OCI-LY1 (cell line): Measurements from ENCODE around the gene PRPF6.

ENCODE experiments used
- H2AFZ ChIP-seq: fragments of 200-600 bp; sonication (generic), shearing (Covaris generic); 2 replicates; pipeline ENCODE4 v1.6.0; 2014; ENCODE audit warnings: antibody characterized with exemption, mild to moderate bottlenecking, low read length
- H3F3A ChIP-seq: fragments of 200-600 bp; sonication (generic), shearing (Covaris generic); 2 replicates; pipeline ENCODE4 v1.6.0; 2014; ENCODE audit warnings: mild to moderate bottlenecking, antibody characterized with exemption, low read length, moderate library complexity; ENCODE audit not compliant: insufficient read depth
- H3K27ac ChIP-seq: fragments of 200-600 bp; sonication (generic); 2 replicates; pipeline ENCODE4 v1.5.1; 2014; ENCODE audit warnings: low read length, mixed run types, mild to moderate bottlenecking, low read depth; ENCODE audit not compliant: poor library complexity, severe bottlenecking
- H3K27me3 ChIP-seq: fragments of 200-600 bp; sonication (generic); 2 replicates; pipeline ENCODE4 v1.6.0; 2014; ENCODE audit warnings: antibody characterized with exemption, mild to moderate bottlenecking, low read length, moderate library complexity; ENCODE audit not compliant: insufficient read depth
- H3K36me3 ChIP-seq: fragments of 200-600 bp; sonication (generic); 2 replicates; pipeline ENCODE4 v1.6.1; 2014; ENCODE audit warnings: mild to moderate bottlenecking, antibody characterized with exemption, low read length, moderate library complexity, mixed read lengths; ENCODE audit not compliant: insufficient read depth
- H3K4me1 ChIP-seq: fragments of 200-600 bp; sonication (generic); 2 replicates; pipeline ENCODE4 v1.5.1; 2014; ENCODE audit warnings: mild to moderate bottlenecking, low read length, moderate library complexity; ENCODE audit not compliant: insufficient read depth, severe bottlenecking
- H3K4me2 ChIP-seq: fragments of 200-600 bp; sonication (generic), shearing (Covaris generic); 2 replicates; pipeline ENCODE4 v1.6.1; 2014; ENCODE audit warnings: low read length
- H3K4me3 ChIP-seq: fragments of 200-600 bp; sonication (generic); 2 replicates; pipeline ENCODE4 v1.5.1; 2014; ENCODE audit warnings: low read length, low read depth, mild to moderate bottlenecking, mixed read lengths; ENCODE audit not compliant: poor library complexity, severe bottlenecking
- H3K79me2 ChIP-seq: fragments of 200-600 bp; shearing (Covaris generic); 2 replicates; pipeline ENCODE4 v1.6.1; 2016; ENCODE audit warnings: mixed run types, low read length, mixed read lengths; ENCODE audit not compliant: insufficient read depth
- H3K9ac ChIP-seq: fragments of 200-600 bp; sonication (generic), shearing (Covaris generic); 2 replicates; pipeline ENCODE4 v1.6.1; 2014; ENCODE audit warnings: mild to moderate bottlenecking, low read length, mixed read lengths
- H3K9me2 ChIP-seq: fragments of 200-600 bp; sonication (generic), shearing (Covaris generic); 2 replicates; pipeline ENCODE4 v1.6.1; 2014; ENCODE audit warnings: low read depth, mild to moderate bottlenecking, low read length, mixed read lengths
- H3K9me3 ChIP-seq: fragments of 200-600 bp; shearing (Covaris generic); 2 replicates; pipeline ENCODE4 v1.6.1; 2014; ENCODE audit warnings: low read length, mixed read lengths
- H4K20me1 ChIP-seq: fragments of 200-600 bp; sonication (generic), shearing (Covaris generic); 2 replicates; pipeline ENCODE4 v1.6.0; 2016; ENCODE audit warnings: mild to moderate bottlenecking, low read length; ENCODE audit not compliant: insufficient read depth
- CTCF ChIP-seq: fragments of 200-600 bp; sonication (generic), shearing (Covaris generic); IDR thresholded peaks from 2 replicates; pipeline ENCODE4 v1.5.1; 2017; ENCODE audit warnings: mild to moderate bottlenecking, antibody characterized with exemption, low read length, moderate library complexity, mixed read lengths
- EZH2 ChIP-seq: fragments of 200-600 bp; sonication (generic), shearing (Covaris generic); IDR thresholded peaks from 2 replicates; pipeline ENCODE4 v1.8.0; 2017; ENCODE audit warnings: borderline replicate concordance, mixed run types, mild to moderate bottlenecking, antibody characterized with exemption, low read length, moderate library complexity, mixed read lengths

Gene PRPF6

DNA sequence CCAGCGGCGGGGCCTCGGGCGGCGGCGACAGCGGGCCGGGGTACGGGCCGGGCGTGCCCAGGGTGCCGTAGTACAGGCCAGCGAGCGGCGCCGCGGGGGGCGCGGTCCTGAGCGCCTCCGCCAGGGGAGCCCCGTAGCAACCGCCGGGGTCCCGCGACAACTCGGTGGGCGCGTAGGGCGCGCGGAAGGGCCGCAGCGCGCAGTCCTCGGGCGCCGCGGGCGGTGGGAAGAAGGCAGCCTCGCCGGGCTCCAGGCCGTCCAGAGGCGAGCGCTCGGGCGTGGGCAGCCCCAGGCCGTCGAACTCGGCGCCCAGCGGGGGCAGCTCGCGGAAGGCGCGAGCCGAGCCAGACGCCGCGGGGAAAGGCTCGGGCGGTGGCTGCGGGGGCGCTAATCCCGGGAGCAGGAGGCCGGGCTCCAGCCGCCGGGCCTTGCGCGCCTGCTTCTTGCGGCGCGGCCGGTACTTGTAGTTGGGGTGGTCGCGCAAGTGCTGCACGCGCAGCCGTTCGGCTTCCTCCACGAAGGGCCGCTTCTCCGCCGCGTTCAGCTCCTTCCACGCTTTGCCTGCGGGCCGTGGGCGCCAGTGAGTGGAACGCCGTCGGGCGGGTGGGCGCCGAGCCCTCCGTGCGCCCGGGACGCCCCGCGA is 67.6 kb downstream of the PRPF6 start:
- H3F3A ChIP-seq: no peaks in the 10 kb centered on the region
- no peak overlapping the region for H3K4me2 ChIP-seq
- H3K79me2 ChIP-seq: no peaks in the 10 kb centered on the region
- H3K4me3 ChIP-seq: no peak overlapping the region
- H3K27me3 ChIP-seq: peaks cover 19% of the 10 kb centered on the region; the same call in 1 of the 2 replicates
- no peaks in the 10 kb centered on the region for H3K9me2 ChIP-seq
- H4K20me1 ChIP-seq: no peaks in the 10 kb centered on the region
- no peaks in the 10 kb centered on the region for H3K4me1 ChIP-seq
- H3K36me3 ChIP-seq: no peaks in the 10 kb centered on the region
- TF ChIP-seq CTCF (no peak), EZH2 (no peak)
- H3K9ac ChIP-seq: no peak overlapping the region
- H2AFZ ChIP-seq: no peak overlapping the region
- no peaks in the 10 kb centered on the region for H3K9me3 ChIP-seq
- no peak overlapping the region for H3K27ac ChIP-seq

GRCh38 chr20:64049060-64049877 is 68.3 kb downstream of the PRPF6 start, which contains the start of gene SOX18:
TSS of gene SOX18 (minus strand) at chr20:64049639. CDS start at chr20:64049516, 123 bp downstream.
- Histone ChIP-seq H3K4me1 (no peaks in the 10 kb centered on the region), H4K20me1 (no peaks in the 10 kb centered on the region), H3K9ac (no peak within 1 kb of the TSS), H3K27me3 (peaks cover 19% of the 10 kb centered on the region; the same call in 1 of the 2 replicates), H3K9me3 (no peaks in the 10 kb centered on the region), H3K79me2 (no peaks in the 10 kb centered on the region), H3K27ac (no peak within 1 kb of the TSS), H3K4me2 (no peak within 1 kb of the TSS), H3K36me3 (no peaks in the 10 kb centered on the region), H2AFZ (no peak within 1 kb of the TSS), H3K9me2 (no peaks in the 10 kb centered on the region), H3F3A (no peaks in the 10 kb centered on the region), H3K4me3 (no peak within 1 kb of the TSS)
- TF ChIP-seq CTCF (no peak), EZH2 (no peak)

DNA sequence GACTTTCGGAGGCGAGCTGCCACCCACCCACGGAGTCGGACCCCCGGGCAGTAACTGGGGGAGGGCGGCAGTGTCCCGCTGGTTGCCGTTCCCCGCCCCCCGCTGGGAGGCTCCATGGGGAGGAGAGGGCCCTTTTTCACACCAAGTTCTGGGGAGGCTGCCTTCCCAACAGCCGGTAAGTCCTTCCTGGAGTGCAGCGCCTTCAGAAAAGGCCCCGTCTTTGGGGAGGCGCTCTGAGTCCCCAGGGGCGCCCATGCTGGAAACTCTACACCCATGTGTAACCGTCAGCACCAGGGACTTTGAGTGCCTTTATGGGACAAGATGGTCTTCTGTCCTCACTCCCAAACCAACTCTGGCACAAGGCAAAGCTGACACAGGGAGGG is 68.9 kb downstream of the PRPF6 start:
- Histone ChIP-seq H3K27me3 (peaks cover 19% of the 10 kb centered on the region; the same call in 1 of the 2 replicates), H3K9me3 (no peaks in the 10 kb centered on the region), H2AFZ (no peak overlapping the region), H3K9ac (no peak overlapping the region), H3K4me2 (no peak overlapping the region), H3K4me1 (no peaks in the 10 kb centered on the region), H4K20me1 (no peaks in the 10 kb centered on the region), H3F3A (no peaks in the 10 kb centered on the region), H3K27ac (no peak overlapping the region), H3K4me3 (no peak overlapping the region), H3K79me2 (no peaks in the 10 kb centered on the region), H3K36me3 (no peaks in the 10 kb centered on the region), H3K9me2 (no peaks in the 10 kb centered on the region)
- TF ChIP-seq CTCF: no peak
- no peak for TF ChIP-seq EZH2
